Fibroblast of skin of right biceps (primary cell): ENCODE measurements around the gene TCAIM.

Experiments
- DNase-seq: peaks from one replicate; pipeline ENCODE4 v3.0.0-alpha.2; 2013

The TCAIM gene

GRCh38 chr3:44446929-44447328, 108.4 kb downstream of the TCAIM start:
- no peak for DNase-seq

- DNase-seq = no peak
Observed at GRCh38 chr3:44451441-44451840, 112.9 kb downstream of the TCAIM start.

- no peak for DNase-seq
Observed at GRCh38 chr3:44454258-44454657, 115.7 kb downstream of the TCAIM start.

GRCh38 chr3:44455318-44455717, 116.8 kb downstream of the TCAIM start:
- DNase-seq = no peak
